Mucosa of gallbladder (tissue), 1 donor: ENCODE measurements around the gene RFX8. TPM values are rescaled to one million over a fixed set of nuclear protein-coding genes. Genes with fewer than 3 reads are reported as not detected.
"Not testable (repeated sequence)": the region's sequence is repeated elsewhere in the genome, so short reads cannot be mapped to it uniquely, and the experiment has no call there.

Experiments used
- DNase-seq: peaks from one replicate; pipeline ENCODE4 v3.0.0-alpha.2; 2020; ENCODE audit warnings: low spot score
- total RNA-seq: library from RNA; stranded (reverse); gene quantifications from one replicate; pipeline ENCODE4 v1.2.1, GENCODE V29; 2021
- donor health status: DM: no; HTN: no; CAD: no.

Gene RFX8
- total RNA-seq, 1 donor from 2014 or later: 0.29 TPM

- no peak for DNase-seq
These were observed 94.5 kb downstream of the RFX8 start for GRCh38 chr2:101380376-101380775.

GRCh38 chr2:101379091-101379490 is 95.8 kb downstream of the RFX8 start:
- DNase-seq: no peak

GRCh38 chr2:101375653-101376052 is 99.3 kb downstream of the RFX8 start:
- no peak for DNase-seq

- DNase-seq: no peak
These were observed 99.9 kb downstream of the RFX8 start for GRCh38 chr2:101374821-101375561.

- DNase-seq: no peak
These were observed 102.1 kb downstream of the RFX8 start for GRCh38 chr2:101372792-101373191.

- no peak for DNase-seq
These were observed 103.3 kb downstream of the RFX8 start for GRCh38 chr2:101371636-101372035.

GRCh38 chr2:101369100-101369499 is 105.8 kb downstream of the RFX8 start:
- DNase-seq: no peak

GRCh38 chr2:101368376-101368775 is 106.5 kb downstream of the RFX8 start:
- DNase-seq: no peak

GRCh38 chr2:101367508-101367907 is 107.4 kb downstream of the RFX8 start:
- no peak for DNase-seq

- DNase-seq: no peak
These were observed 110.0 kb downstream of the RFX8 start for GRCh38 chr2:101364878-101365277.

- DNase-seq: no peak
These were observed 112.1 kb downstream of the RFX8 start for GRCh38 chr2:101362777-101363176.

GRCh38 chr2:101362316-101362715 is 112.6 kb downstream of the RFX8 start:
- DNase-seq: no peak

- DNase-seq: no peak
These were observed 113.4 kb downstream of the RFX8 start for GRCh38 chr2:101361522-101361921.

- no peak for DNase-seq
These were observed 113.8 kb downstream of the RFX8 start for GRCh38 chr2:101361121-101361520.

- no peak for DNase-seq
These were observed 114.7 kb downstream of the RFX8 start for GRCh38 chr2:101360232-101360631.

GRCh38 chr2:101359410-101359954 is 115.4 kb downstream of the RFX8 start:
- DNase-seq: no peak

GRCh38 chr2:101357376-101357775 is 117.5 kb downstream of the RFX8 start:
- no peak for DNase-seq

GRCh38 chr2:101356521-101356920 is 118.4 kb downstream of the RFX8 start:
- DNase-seq: no peak

- DNase-seq: no peak
These were observed 118.9 kb downstream of the RFX8 start for GRCh38 chr2:101356055-101356454.

- no peak for DNase-seq
These were observed 119.4 kb downstream of the RFX8 start for GRCh38 chr2:101355401-101356054.

GRCh38 chr2:101354420-101355311 is 120.2 kb downstream of the RFX8 start:
- no peak for DNase-seq

GRCh38 chr2:101352631-101353030 is 122.3 kb downstream of the RFX8 start:
- not testable (repeated sequence) for DNase-seq
